Activated T-cell treated with anti-CD3 and anti-CD28 coated beads for 4 hours (primary cell): Measurements from ENCODE around the gene CD82.

Experiments
- DNase-seq: peaks from one replicate; pipeline ENCODE4 v3.0.0-alpha.2; 2020

CD82 gene

DNA sequence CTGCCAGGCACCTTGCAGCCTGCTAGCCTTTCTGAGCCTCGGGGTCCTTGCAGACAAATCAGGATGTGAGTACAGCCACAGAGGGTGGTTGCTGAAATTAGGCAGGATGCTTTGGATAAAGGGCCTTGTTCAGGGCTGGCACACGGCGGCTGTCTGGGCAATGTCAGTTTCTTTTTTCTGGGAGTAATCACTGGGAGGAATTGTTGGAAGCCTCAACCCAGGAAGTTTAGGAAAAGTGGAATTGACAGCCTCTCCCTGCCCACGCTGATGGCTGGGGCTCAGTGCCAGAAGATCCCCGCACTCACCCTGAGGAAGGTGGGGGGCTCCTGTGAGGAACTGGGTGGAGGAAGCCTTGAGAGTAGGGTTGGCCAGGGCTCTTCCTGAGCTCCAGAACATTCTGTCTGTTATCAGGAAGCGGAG, 37.4 kb downstream of the CD82 start:
- no peak for DNase-seq

GRCh38 chr11:44604171-44604581, 38.7 kb downstream of the CD82 start:
- DNase-seq = no peak

- no peak for DNase-seq
Measured at GRCh38 chr11:44605068-44605708, 39.7 kb downstream of the CD82 start.

DNA sequence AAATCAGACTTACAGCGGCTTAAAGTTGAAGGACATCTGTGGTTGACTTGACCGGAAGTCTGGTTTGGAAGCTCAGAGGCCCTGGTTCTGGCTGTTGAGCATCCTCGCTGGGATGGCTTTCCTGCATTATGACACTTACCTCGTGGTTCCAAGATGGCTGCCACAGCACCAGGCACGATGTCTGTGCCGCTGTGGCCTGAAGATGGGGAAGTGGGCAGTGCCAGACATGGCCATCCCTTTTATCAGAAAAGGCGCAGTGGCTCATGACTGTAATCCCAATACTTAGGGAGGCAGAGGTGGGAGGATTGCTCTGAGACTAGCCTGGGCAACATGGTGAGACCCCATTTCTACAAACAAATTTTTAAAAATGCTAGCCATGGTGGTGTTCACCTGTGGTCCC, 40.5 kb downstream of the CD82 start:
- no peak for DNase-seq

GRCh38 chr11:44606472-44606871, 41.0 kb downstream of the CD82 start:
- no peak for DNase-seq

DNA sequence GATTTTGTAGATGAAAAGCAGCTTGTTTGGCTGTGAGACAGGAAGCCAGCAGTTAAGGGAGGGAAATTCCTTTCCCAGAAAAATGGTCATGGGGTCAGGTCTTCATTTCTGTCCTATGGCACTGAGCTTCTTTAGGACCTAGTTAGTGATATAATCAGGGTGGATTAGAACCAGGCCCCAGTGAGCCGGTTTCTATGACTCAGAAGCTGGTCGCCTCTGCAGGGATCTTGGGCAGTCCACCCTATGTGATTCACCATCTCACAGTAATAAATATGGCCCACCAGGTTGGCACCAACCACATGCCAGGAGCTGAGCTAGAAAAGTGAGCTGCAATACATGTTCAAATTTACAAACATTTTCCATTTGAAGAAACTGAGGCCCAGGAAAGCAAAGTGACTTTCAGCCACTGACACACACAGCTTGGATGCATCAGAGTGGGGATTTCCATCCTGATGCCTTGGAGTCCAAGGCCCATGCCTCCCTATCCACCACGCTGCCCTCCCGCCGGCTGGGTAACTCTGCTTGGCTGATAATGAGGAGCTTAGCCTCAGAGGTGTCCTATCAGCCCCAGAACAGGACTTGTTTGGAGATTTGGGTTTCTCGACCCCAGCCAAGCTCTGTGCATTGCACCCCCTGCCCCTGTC, 42.0 kb downstream of the CD82 start:
- no peak for DNase-seq

- no peak for DNase-seq
Measured at GRCh38 chr11:44607987-44608386, 42.5 kb downstream of the CD82 start.

- no peak for DNase-seq
Measured at GRCh38 chr11:44608651-44608990, 43.2 kb downstream of the CD82 start.

GRCh38 chr11:44608991-44609782, 43.7 kb downstream of the CD82 start:
- no peak for DNase-seq

GRCh38 chr11:44609783-44610155, 44.3 kb downstream of the CD82 start:
- no peak for DNase-seq

DNA sequence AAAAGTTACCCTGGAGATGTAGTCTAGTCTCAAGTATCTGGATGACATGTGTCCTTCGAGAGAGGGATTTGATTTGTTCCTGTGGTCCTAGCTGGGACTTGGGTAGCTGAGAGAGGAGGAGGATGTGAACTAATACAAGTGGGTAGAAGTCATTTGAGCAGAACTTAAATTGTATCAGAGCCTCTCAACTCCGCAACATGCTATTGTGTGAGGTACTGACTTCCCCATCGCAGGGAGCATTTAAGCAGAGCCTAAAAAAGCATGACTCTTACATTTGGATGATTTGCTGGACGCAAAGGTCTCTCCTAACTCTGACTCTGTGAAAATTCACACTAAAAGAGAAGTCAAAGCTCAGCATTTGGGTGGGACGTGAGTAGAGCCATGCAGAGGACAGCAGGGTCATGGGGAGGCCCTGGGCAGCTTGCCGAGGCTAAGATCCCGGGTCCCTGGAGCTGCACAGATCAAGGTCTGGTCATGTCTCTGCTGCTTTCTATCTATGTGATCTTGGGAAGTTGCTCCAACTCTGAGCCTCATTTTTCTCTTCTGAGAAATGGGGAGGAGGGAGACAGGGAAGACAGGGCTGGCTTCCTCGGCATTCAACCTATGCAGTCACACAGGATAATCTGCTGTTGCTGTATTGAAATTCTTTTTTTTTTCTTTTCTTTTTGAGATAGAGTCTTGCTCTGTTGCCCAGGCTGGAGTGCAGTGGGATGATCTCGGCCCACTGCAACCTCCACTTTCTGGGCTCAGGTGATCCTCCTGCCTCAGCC, 44.9 kb downstream of the CD82 start:
- DNase-seq = no peak

GRCh38 chr11:44611088-44611487, 45.6 kb downstream of the CD82 start:
- DNase-seq = no peak

- peak; percentile 73 for DNase-seq
Measured at GRCh38 chr11:44611687-44612434, 46.4 kb downstream of the CD82 start.

DNA sequence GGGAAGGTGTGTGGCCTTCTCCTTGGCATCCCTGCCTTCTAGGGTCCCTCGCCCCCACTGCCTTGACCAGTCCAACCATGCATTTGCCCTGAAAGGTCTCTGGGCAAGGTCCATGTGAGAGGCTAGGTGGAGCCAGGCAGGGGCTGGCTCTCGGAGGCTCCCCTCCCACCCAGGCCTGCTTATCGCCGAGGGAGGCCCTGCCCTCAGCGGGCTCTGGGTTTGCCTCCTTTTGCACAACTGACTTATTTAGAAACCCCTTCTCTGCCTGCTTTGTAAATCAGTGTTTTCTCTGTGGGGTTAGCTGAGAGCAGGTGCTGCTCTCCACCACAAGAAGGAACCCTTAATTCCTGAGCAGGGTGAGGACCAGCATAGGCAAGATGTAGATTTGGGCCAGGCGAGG, 47.7 kb downstream of the CD82 start:
- no peak for DNase-seq

DNA sequence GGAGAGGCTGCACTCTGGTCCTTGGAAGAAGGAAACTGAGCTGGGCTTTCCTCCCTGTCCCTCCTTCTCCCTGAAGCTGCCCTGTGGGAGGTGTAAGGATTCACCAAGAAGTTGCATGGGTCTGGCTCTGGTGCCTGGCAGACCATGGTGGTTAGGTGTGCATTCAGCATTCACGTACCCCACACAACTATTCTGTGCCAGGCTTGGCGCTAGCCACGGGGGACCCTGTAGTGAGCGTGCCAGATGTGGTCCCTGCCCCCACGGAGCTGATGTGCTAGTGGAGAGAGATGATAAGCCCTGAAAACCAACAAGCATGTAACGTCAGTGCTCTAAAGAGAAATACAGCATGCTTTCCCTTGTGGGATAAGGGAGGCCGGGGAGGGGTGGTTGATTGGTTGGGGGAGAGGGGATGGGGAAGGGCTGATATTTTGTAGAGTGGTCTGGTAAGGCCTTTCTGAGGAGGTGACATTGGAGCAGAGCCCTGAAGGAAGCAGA, 48.9 kb downstream of the CD82 start:
- DNase-seq = no peak

DNA sequence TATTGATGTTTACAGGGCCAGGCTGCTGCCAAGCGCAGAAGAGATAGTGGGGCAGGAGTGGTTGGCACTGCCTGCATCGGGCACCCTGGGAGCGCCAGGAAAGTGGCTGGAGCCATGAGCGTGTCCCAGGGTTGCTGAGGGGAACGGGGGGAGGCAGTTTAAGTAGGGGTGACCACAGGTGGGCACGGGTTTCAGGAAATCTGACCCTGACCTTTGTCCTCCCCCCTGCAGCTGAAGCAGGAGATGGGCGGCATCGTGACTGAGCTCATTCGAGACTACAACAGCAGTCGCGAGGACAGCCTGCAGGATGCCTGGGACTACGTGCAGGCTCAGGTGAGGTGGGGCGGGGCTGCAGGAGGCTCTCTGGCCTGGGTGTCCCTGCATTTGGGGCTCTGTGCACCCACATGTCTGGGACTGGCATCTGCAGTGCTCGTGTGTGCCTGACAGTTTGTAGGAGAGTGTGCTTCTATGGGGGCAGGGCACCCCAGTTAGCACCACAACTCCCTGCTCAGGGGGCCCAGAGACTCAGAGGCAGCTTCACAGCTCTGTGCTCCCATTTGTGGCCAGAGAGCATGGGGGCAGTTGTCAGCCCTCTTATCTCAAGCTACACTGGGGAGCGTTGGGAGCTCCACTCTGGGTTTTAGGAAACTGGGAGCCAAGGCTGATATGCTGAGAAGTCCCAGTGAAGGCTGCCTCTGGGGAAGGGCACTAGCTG, 49.7 kb downstream of the CD82 start:
- DNase-seq = no peak

DNA sequence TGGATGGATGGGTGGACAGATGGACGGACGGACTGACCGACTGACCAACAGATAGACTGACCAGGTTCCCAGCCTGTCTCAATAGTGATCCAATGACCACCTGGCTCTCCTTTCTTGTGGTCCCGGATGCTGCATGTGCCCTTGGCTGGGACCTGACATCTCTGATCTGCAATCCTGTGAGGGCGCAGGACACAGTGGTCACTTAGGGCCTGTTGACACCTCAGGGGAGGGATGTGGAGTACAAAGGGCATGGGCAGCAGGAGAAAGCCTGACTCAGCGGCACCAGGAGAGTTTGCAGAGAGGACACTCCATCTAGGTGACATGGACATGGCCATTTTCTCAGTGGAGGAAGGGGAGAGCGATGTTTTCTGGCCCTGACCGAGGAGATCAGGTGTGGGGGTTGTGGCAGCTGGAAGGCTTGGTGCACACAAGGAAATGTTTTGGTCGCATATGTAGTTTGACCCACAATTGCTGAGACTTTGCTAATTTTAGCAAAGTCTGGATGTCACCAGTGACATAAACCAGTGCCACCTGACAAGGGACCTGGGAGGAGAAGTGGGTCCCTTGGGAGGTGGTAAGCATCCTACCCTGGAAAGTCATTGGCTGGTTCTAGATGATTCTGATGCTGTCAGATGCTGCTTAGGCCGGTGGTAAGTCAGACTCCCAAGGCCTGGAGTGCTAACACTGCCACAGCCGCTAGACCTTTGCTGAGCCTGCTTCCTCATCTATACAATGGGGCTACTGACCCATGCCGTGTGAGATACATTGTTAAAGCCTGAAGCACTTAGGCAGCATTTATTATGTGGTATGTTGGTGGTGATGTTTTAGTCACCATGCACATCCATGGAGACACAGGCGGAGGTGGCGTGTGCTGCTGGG, 50.7 kb downstream of the CD82 start:
- DNase-seq = no peak

DNA sequence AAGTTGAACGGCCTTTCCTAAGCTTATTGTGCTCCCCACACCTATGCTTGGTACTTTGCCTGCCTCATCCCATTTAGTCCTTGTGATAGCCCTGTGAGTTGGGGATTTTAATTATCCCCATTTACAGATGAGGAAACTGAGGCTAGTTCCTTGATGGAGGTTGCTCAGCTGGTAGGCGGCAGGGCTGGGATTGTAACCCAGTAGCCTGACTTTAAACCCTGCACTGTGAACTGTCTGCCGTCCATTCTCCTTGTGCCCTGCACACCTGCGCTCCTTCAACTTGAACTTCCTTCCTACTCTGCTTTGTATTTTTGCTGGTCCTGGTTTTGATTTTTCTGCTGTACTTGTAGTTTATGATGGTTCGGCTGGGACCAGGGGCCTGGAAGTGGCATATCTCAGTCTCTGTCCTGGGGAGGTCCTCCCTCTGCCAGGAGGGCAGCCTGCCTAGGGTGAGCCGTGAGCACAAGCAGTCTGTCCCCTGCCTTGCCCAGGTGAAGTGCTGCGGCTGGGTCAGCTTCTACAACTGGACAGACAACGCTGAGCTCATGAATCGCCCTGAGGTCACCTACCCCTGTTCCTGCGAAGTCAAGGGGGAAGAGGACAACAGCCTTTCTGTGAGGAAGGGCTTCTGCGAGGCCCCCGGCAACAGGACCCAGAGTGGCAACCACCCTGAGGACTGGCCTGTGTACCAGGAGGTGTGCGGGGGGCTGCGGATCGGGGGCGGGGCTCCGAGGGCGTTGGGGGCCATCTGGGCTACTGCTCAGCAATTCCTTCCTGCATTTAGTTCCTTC, 52.4 kb downstream of the CD82 start:
- no peak for DNase-seq

DNA sequence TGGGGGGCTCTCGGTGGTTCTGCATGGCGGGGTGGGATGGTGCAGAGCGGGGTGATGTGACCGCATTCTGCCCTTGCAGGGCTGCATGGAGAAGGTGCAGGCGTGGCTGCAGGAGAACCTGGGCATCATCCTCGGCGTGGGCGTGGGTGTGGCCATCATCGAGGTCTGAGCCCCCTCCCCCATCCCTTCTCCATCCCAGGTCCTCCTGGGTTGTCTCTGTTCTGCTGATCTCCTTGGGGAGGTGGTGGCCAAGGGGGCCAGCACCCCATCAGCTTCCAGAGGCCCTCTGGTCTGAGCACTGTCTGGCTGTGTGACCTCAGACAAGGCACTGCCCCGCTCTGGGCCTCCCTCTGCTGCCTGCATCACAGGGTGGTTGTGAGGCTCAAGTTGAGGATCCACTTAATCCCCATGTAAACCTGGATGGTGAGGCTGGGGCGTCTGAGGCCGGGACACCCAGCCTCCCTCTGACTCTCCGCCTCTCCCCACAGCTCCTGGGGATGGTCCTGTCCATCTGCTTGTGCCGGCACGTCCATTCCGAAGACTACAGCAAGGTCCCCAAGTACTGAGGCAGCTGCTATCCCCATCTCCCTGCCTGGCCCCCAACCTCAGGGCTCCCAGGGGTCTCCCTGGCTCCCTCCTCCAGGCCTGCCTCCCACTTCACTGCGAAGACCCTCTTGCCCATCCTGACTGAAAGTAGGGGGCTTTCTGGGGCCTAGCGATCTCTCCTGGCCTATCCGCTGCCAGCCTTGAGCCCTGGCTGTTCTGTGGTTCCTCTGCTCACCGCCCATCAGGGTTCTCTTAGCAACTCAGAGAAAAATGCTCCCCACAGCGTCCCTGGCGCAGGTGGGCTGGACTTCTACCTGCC, 53.3 kb downstream of the CD82 start:
- DNase-seq = no peak
